Activated CD4-positive, alpha-beta T cell treated with anti-CD3 and anti-CD28 coated beads for 36 hours (primary cell): Measurements from ENCODE around the gene PSME3IP1. TPM values are rescaled to one million over a fixed set of nuclear protein-coding genes. Genes with fewer than 3 reads are reported as not detected.

ENCODE experiments used
- ATAC-seq: fragments of 200-7000 bp; cut with Tn5 transposase; one replicate; pipeline ENCODE4 v1.10.0; 2021; ENCODE audit warnings: mild to moderate bottlenecking, moderate library complexity
- CTCF ChIA-PET: fragments of 350-600 bp; sonication (Branson Sonifier 250); formaldehyde crosslinking; loops from one replicate; lab custom pipeline; 2021; ENCODE audit warnings: antibody characterized with exemption; lab: Charles Lee
- POLR2A ChIA-PET: fragments of 350-600 bp; sonication (Branson Sonifier 250); formaldehyde crosslinking; loops from one replicate; lab custom pipeline; 2021; ENCODE audit warnings: antibody characterized with exemption, inconsistent platforms; lab: Charles Lee
- DNase-seq: peaks from one replicate; pipeline ENCODE4 v3.0.0-alpha.2; 2020
- H3K27ac Mint-ChIP-seq: one replicate; pipeline ENCODE4 v1.8.0; 2021; ENCODE audit warnings: mixed read lengths
- H3K27me3 Mint-ChIP-seq: one replicate; pipeline ENCODE4 v1.8.0; 2021; ENCODE audit warnings: mixed read lengths
- H3K36me3 Mint-ChIP-seq: one replicate; pipeline ENCODE4 v1.8.0; 2021; ENCODE audit warnings: low read depth, mixed read lengths
- H3K4me1 Mint-ChIP-seq: one replicate; pipeline ENCODE4 v1.8.0; 2021; ENCODE audit warnings: mixed read lengths
- H3K4me3 Mint-ChIP-seq: one replicate; pipeline ENCODE4 v1.8.0; 2021; ENCODE audit warnings: mild to moderate bottlenecking, moderate library complexity, mixed read lengths
- H3K9me3 Mint-ChIP-seq: one replicate; pipeline ENCODE4 v1.8.0; 2021; ENCODE audit warnings: low read depth, mixed read lengths
- intact Hi-C, 2 experiments: fragments of 100-400 bp; cut with DNase I in 1 of 2; cut with micrococcal nuclease in 1 of 2; formaldehyde crosslinking; loops; one replicate each; pipeline versions ENCODE4 v1.14.2 to v1.15.1; 2022 to 2024; cut with DNase I, micrococcal nuclease
- total RNA-seq, 2 experiments: library from RNA; stranded (reverse); gene quantifications; one replicate each; pipeline ENCODE4 v1.2.3, GENCODE V29; 2021

PSME3IP1 gene
- total RNA-seq, 2 experiments from 2014 or later: 111 to 156 TPM

DNA sequence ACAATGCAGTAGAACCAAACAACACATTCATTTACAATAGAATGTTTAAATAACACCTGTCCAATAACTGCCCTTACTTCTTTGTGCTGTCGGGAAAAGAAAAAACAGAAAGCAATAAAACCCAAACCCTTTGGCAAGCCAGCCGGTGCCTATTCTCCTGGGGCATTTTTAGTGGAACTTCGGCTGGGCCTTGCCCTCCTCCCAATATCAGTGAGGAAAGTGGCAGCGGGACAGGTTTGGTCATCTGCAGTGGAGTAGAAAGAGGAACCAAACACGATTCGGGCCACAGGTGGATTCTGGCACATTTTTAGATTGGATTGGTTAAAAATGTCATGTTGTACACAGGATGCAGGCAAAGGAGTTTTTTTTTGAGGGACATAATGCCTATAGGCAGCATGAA, 32.0 kb downstream of the PSME3IP1 start:
- Mint-ChIP-seq H3K4me3 (no peak overlapping the region), H3K36me3 (peaks cover 43% of the 10 kb centered on the region), H3K27me3 (no peaks in the 10 kb centered on the region), H3K27ac (no peak overlapping the region), H3K4me1 (peaks cover 21% of the 10 kb centered on the region), H3K9me3 (no peaks in the 10 kb centered on the region)
- ChIA-PET POLR2A (no interaction called here), CTCF (no interaction called here)
- intact Hi-C loops: loop anchor here in 1 of 2 experiments (5.0 kb wide), 1 partner anchor 62 kb away; the partner anchor contains the start of gene CPNE2
- DNase-seq (no peak), ATAC-seq (no peak)

- H3K9me3 Mint-ChIP-seq: no peaks in the 10 kb centered on the region
- DNase-seq (no peak), ATAC-seq (peak; percentile 66)
- H3K4me1 Mint-ChIP-seq: peaks cover 24% of the 10 kb centered on the region
- peak overlapping the region; percentile 73 for H3K27ac Mint-ChIP-seq
- H3K4me3 Mint-ChIP-seq: no peak overlapping the region
- H3K36me3 Mint-ChIP-seq: peaks cover 37% of the 10 kb centered on the region
- no peaks in the 10 kb centered on the region for H3K27me3 Mint-ChIP-seq
- POLR2A ChIA-PET: interaction anchor here (1.0 kb wide), 1 partner anchor 11 kb away, joined by 3 read pairs; no protein-coding TSS in a partner anchor
- CTCF ChIA-PET: interaction anchor here (0.6 to 1.9 kb wide), 7 partner anchors 10 to 153 kb away, joined by 3 to 10 read pairs (median 3); no protein-coding TSS in a partner anchor
- intact Hi-C loops: loop anchor here in 1 of 2 experiments (5.0 kb wide), 1 partner anchor 60 kb away; the partner anchor contains the start of gene CPNE2
Observed at GRCh38 chr16:57152096-57153093, 33.4 kb downstream of the PSME3IP1 start.

DNA sequence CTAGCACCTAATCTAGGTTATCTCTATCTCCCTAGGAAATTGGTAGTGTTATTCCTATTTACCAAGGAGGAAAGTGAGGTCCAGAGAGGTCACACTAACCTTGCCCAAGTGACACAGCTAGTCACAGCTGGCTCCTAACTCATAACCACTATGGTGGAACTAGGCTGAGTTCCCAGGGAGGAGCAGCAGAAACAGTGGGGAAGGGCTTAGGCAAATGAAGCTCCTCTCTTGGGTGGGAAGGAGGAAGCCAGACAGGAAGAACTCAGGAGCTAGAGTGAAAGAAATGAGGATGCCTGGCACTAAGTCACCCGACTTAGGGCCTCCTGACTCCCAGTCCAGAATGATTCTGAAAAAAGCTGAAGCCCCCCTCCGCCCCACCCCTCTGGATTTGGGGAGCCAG, 34.5 kb downstream of the PSME3IP1 start:
- Mint-ChIP-seq H3K4me3 (no peak overlapping the region), H3K27me3 (no peaks in the 10 kb centered on the region), H3K4me1 (peaks cover 18% of the 10 kb centered on the region), H3K27ac (no peak overlapping the region), H3K9me3 (no peaks in the 10 kb centered on the region), H3K36me3 (peaks cover 31% of the 10 kb centered on the region)
- DNase-seq (no peak), ATAC-seq (no peak)
- CTCF ChIA-PET: interaction anchor here (0.6 to 1.9 kb wide), 8 partner anchors 9 to 140 kb away, joined by 3 to 10 read pairs (median 4); no protein-coding TSS in a partner anchor
- intact Hi-C loops: loop anchor here in 1 of 2 experiments (5.0 kb wide), 1 partner anchor 59 kb away; the partner anchor contains the start of gene CPNE2
- POLR2A ChIA-PET: interaction anchor here (0.6 to 1.0 kb wide), 2 partner anchors 10 to 33 kb away, joined by 3 to 4 read pairs; no protein-coding TSS in a partner anchor

- ATAC-seq (no peak), DNase-seq (no peak)
- Mint-ChIP-seq H3K4me1 (peaks cover 16% of the 10 kb centered on the region), H3K4me3 (no peak overlapping the region), H3K27ac (no peak overlapping the region), H3K9me3 (no peaks in the 10 kb centered on the region), H3K27me3 (no peaks in the 10 kb centered on the region), H3K36me3 (peaks cover 28% of the 10 kb centered on the region)
- intact Hi-C loops: loop anchor here in 1 of 2 experiments (5.0 kb wide), 1 partner anchor 59 kb away; the partner anchor contains the start of gene CPNE2
- ChIA-PET POLR2A (interaction anchor here (0.6 kb wide), 2 partner anchors 15 to 33 kb away, joined by 3 to 4 read pairs; no protein-coding TSS in a partner anchor), CTCF (interaction anchor here (0.6 to 1.9 kb wide), 6 partner anchors 15 to 145 kb away, joined by 3 to 10 read pairs (median 4); no protein-coding TSS in a partner anchor)
Observed at GRCh38 chr16:57150682-57151330, 35.0 kb downstream of the PSME3IP1 start.

DNA sequence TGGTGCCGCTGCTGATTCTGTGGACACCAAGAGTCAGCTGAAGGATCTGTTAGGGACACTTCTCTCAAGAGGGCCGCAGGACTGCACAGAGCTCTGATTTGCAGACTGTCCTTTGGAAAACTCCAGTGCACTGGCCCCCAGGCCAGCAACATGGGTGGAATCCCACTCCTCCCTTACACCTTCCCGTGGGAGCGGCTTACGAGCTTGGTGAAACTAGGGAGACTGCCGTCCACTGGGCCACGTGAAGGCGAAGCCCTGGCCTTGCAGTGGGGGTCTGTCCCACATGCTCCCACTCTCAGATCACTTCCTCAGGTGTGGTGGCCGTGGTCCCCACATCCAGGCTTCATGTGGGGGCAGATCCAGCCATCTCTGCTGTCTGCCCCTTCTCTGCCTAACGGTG, 36.4 kb downstream of the PSME3IP1 start:
- intact Hi-C loops: no loop called here
- POLR2A ChIA-PET: interaction anchor here (0.5 to 1.0 kb wide), 4 partner anchors 14 to 56 kb away, joined by 3 to 8 read pairs (median 3); no protein-coding TSS in a partner anchor
- H3K36me3 Mint-ChIP-seq: peaks cover 24% of the 10 kb centered on the region
- H3K27me3 Mint-ChIP-seq: no peaks in the 10 kb centered on the region
- ATAC-seq: no peak
- no peaks in the 10 kb centered on the region for H3K9me3 Mint-ChIP-seq
- no peak for DNase-seq
- peaks cover 20% of the 10 kb centered on the region for H3K4me1 Mint-ChIP-seq
- no peak overlapping the region for H3K4me3 Mint-ChIP-seq
- CTCF ChIA-PET: interaction anchor here (0.6 to 1.8 kb wide), 2 partner anchors 57 to 65 kb away, joined by 4 to 7 read pairs; no protein-coding TSS in a partner anchor
- no peak overlapping the region for H3K27ac Mint-ChIP-seq

DNA sequence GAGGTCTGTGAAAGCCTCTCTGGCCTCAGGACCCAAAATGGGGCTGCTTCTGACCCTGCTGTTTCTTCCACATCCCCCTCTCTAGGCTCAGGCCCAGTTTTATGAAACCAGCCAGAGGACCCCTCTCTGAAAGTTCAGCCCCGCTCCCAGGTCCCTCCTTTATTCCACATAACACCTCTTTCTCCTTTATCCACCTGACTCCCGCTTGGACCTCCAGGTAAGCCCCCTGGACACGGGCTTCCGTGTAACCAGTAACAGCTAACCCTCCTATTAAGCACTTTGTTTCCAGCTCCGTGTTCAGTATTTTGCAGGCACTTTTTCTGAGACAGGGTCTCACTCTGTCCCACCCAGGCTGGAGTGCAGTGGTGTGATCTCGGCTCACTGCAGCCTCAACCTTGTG, 37.4 kb downstream of the PSME3IP1 start:
- DNase-seq (no peak), ATAC-seq (no peak)
- intact Hi-C loops: no loop called here
- H3K27ac Mint-ChIP-seq: no peak overlapping the region
- CTCF ChIA-PET: interaction anchor here (1.8 kb wide), 1 partner anchor 64 kb away, joined by 7 read pairs; no protein-coding TSS in a partner anchor
- no peaks in the 10 kb centered on the region for H3K27me3 Mint-ChIP-seq
- H3K9me3 Mint-ChIP-seq: no peaks in the 10 kb centered on the region
- no peak overlapping the region for H3K4me3 Mint-ChIP-seq
- POLR2A ChIA-PET: no interaction called here
- H3K4me1 Mint-ChIP-seq: peaks cover 21% of the 10 kb centered on the region
- peaks cover 16% of the 10 kb centered on the region for H3K36me3 Mint-ChIP-seq

GRCh38 chr16:57147381-57148221, 38.2 kb downstream of the PSME3IP1 start:
- Mint-ChIP-seq H3K27me3 (no peaks in the 10 kb centered on the region), H3K4me1 (peaks cover 26% of the 10 kb centered on the region), H3K9me3 (no peaks in the 10 kb centered on the region), H3K27ac (no peak overlapping the region), H3K36me3 (peaks cover 9% of the 10 kb centered on the region), H3K4me3 (no peak overlapping the region)
- no peak for DNase-seq
- CTCF ChIA-PET: no interaction called here
- ATAC-seq: no peak
- POLR2A ChIA-PET: no interaction called here
- intact Hi-C loops: no loop called here

GRCh38 chr16:57146735-57147134, 39.1 kb downstream of the PSME3IP1 start:
- Mint-ChIP-seq H3K4me1 (peaks cover 27% of the 10 kb centered on the region), H3K27me3 (no peaks in the 10 kb centered on the region), H3K27ac (no peak overlapping the region), H3K36me3 (no peaks in the 10 kb centered on the region), H3K4me3 (no peak overlapping the region), H3K9me3 (no peaks in the 10 kb centered on the region)
- no peak for ATAC-seq
- no peak for DNase-seq
- CTCF ChIA-PET: no interaction called here
- POLR2A ChIA-PET: no interaction called here
- intact Hi-C loops: no loop called here

GRCh38 chr16:57146040-57146647, 39.7 kb downstream of the PSME3IP1 start:
- no peak overlapping the region for H3K4me3 Mint-ChIP-seq
- DNase-seq (no peak), ATAC-seq (no peak)
- CTCF ChIA-PET: no interaction called here
- no peaks in the 10 kb centered on the region for H3K36me3 Mint-ChIP-seq
- H3K4me1 Mint-ChIP-seq: peaks cover 31% of the 10 kb centered on the region
- no peaks in the 10 kb centered on the region for H3K9me3 Mint-ChIP-seq
- intact Hi-C loops: no loop called here
- no peaks in the 10 kb centered on the region for H3K27me3 Mint-ChIP-seq
- H3K27ac Mint-ChIP-seq: no peak overlapping the region
- POLR2A ChIA-PET: no interaction called here
